H9 (cell line): Measurements from ENCODE around the gene B3GNT5. TPM values are rescaled to one million over a fixed set of nuclear protein-coding genes. Genes with fewer than 3 reads are reported as not detected.

Experiments used
- DNase-seq: peaks from one replicate; pipeline ENCODE4 v3.0.0-alpha.2; 2017
- H2AFZ ChIP-seq: one replicate; pipeline ENCODE4 v1.6.1; 2013; ENCODE audit warnings: mild to moderate bottlenecking, low read length, control low read depth, moderate library complexity
- H2AK5ac ChIP-seq: 2 replicates; pipeline ENCODE4 v1.6.1; 2013; ENCODE audit warnings: low read length, control low read depth, mixed read lengths; ENCODE audit not compliant: insufficient read length
- H2BK120ac ChIP-seq: one replicate; pipeline ENCODE4 v1.6.1; 2013; ENCODE audit warnings: low read depth, mild to moderate bottlenecking, low read length, control low read depth, inconsistent platforms; ENCODE audit not compliant: poor library complexity, severe bottlenecking
- H2BK12ac ChIP-seq: 2 replicates; pipeline ENCODE4 v1.6.1; 2013; ENCODE audit warnings: low read length, control low read depth, mixed read lengths, low read depth; ENCODE audit not compliant: insufficient read length
- H2BK15ac ChIP-seq: 2 replicates; pipeline ENCODE4 v1.6.1; 2013; ENCODE audit warnings: low read depth, low read length, control low read depth
- H2BK20ac ChIP-seq: one replicate; pipeline ENCODE4 v1.6.1; 2013; ENCODE audit warnings: low read depth, mild to moderate bottlenecking, low read length, control low read depth, inconsistent platforms; ENCODE audit not compliant: poor library complexity, severe bottlenecking
- H2BK5ac ChIP-seq: 2 replicates; pipeline ENCODE4 v1.6.1; 2013; ENCODE audit warnings: low read length, control low read depth, mixed read lengths; ENCODE audit not compliant: insufficient read length
- H3K14ac ChIP-seq: 2 replicates; pipeline ENCODE4 v1.6.1; 2013; ENCODE audit warnings: low read length, control low read depth; ENCODE audit not compliant: insufficient read depth
- H3K18ac ChIP-seq: 2 replicates; pipeline ENCODE4 v1.6.1; 2013; ENCODE audit warnings: low read depth, mild to moderate bottlenecking, mixed read lengths, low read length, control low read depth; ENCODE audit not compliant: insufficient read length
- H3K23ac ChIP-seq: 2 replicates; pipeline ENCODE4 v1.6.1; 2013; ENCODE audit warnings: low read length, control low read depth, mixed read lengths, low read depth; ENCODE audit not compliant: insufficient read length
- H3K23me2 ChIP-seq: 2 replicates; pipeline ENCODE4 v1.6.1; 2013; ENCODE audit warnings: low read depth, mild to moderate bottlenecking, mixed read lengths, low read length, control low read depth; ENCODE audit not compliant: insufficient read length, poor library complexity, severe bottlenecking
- H3K27ac ChIP-seq: 2 replicates; pipeline ENCODE4 v1.5.1; 2013; ENCODE audit warnings: low read length, control low read depth, mixed read lengths, low read depth; ENCODE audit not compliant: insufficient read length
- H3K27me3 ChIP-seq: 2 replicates; pipeline ENCODE4 v1.6.1; 2013; ENCODE audit warnings: low read length, control low read depth, inconsistent platforms; ENCODE audit not compliant: insufficient read depth
- H3K4ac ChIP-seq: 2 replicates; pipeline ENCODE4 v1.6.1; 2013; ENCODE audit warnings: low read depth, mild to moderate bottlenecking, control low read depth, inconsistent platforms, low read length, moderate library complexity
- H3K4me1 ChIP-seq: 2 replicates; pipeline ENCODE4 v1.6.1; 2013; ENCODE audit warnings: low read length, control low read depth, inconsistent platforms; ENCODE audit not compliant: insufficient read depth
- H3K4me2 ChIP-seq: 2 replicates; pipeline ENCODE4 v1.6.1; 2013; ENCODE audit warnings: low read length, control low read depth, mixed read lengths; ENCODE audit not compliant: insufficient read length, insufficient read depth
- H3K56ac ChIP-seq: 2 replicates; pipeline ENCODE4 v1.6.1; 2013; ENCODE audit warnings: low read depth, mild to moderate bottlenecking, mixed read lengths, low read length, control low read depth; ENCODE audit not compliant: insufficient read length
- H3K79me1 ChIP-seq: 2 replicates; pipeline ENCODE4 v1.6.1; 2013; ENCODE audit warnings: low read depth, mild to moderate bottlenecking, moderate library complexity, low read length, control low read depth, inconsistent platforms; ENCODE audit not compliant: insufficient read depth, poor library complexity, severe bottlenecking
- H3K79me2 ChIP-seq: 2 replicates; pipeline ENCODE4 v1.6.1; 2013; ENCODE audit warnings: low read length, control low read depth, inconsistent platforms; ENCODE audit not compliant: insufficient read depth
- H3K9ac ChIP-seq: 2 replicates; pipeline ENCODE4 v1.6.1; 2013; ENCODE audit warnings: low read length, control low read depth, mixed read lengths; ENCODE audit not compliant: insufficient read length; ENCODE audit errors: extremely low read depth
- H3K9me3 ChIP-seq: one replicate; pipeline ENCODE4 v1.6.1; 2013; ENCODE audit warnings: low read depth, low read length, inconsistent platforms; ENCODE audit not compliant: control insufficient read depth
- H3T11ph ChIP-seq: one replicate; pipeline ENCODE4 v1.6.1; 2013; ENCODE audit warnings: mild to moderate bottlenecking, low read length, control low read depth, inconsistent platforms
- H4K20me1 ChIP-seq: one replicate; pipeline ENCODE4 v1.6.1; 2013; ENCODE audit not compliant: control insufficient read depth, insufficient read length, insufficient read depth
- H4K5ac ChIP-seq: 2 replicates; pipeline ENCODE4 v1.6.1; 2013; ENCODE audit warnings: low read depth, mild to moderate bottlenecking, mixed read lengths, low read length, control low read depth; ENCODE audit not compliant: insufficient read length
- H4K8ac ChIP-seq: replicated peaks from 2 replicates; pipeline ENCODE4 v1.6.1; 2013; ENCODE audit warnings: low read length, control low read depth, mixed read lengths, low read depth; ENCODE audit not compliant: insufficient read length
- H4K91ac ChIP-seq: 2 replicates; pipeline ENCODE4 v1.6.1; 2013; ENCODE audit warnings: low read depth, mild to moderate bottlenecking, moderate library complexity, mixed read lengths, low read length, control low read depth; ENCODE audit not compliant: insufficient read length
- H3K27ac Mint-ChIP-seq, 3 experiments: 2 replicates in 2 of 3; 3 replicates in 1 of 3; pipeline ENCODE4 v1.8.0; 2020 to 2021; ENCODE audit warnings: mixed read lengths in 3 of 3, mild to moderate bottlenecking in 1 of 3, moderate library complexity in 1 of 3
- H3K27me3 Mint-ChIP-seq: 2 replicates; pipeline ENCODE4 v1.8.0; 2021; ENCODE audit warnings: low read depth, mild to moderate bottlenecking, moderate library complexity, mixed read lengths
- H3K36me3 Mint-ChIP-seq, 3 experiments: 2 replicates in 2 of 3; 3 replicates in 1 of 3; pipeline ENCODE4 v1.8.0; 2020 to 2021; ENCODE audit warnings: low read depth in 3 of 3, mixed read lengths in 3 of 3; ENCODE audit not compliant: insufficient read depth in 1 of 3
- H3K4me1 Mint-ChIP-seq, 2 experiments: 2 replicates each; pipeline ENCODE4 v1.8.0; 2020; ENCODE audit warnings: mixed read lengths in 2 of 2
- H3K4me3 Mint-ChIP-seq, 2 experiments: 2 replicates in 1 of 2; 3 replicates in 1 of 2; pipeline ENCODE4 v1.8.0; 2020 to 2021; ENCODE audit warnings: mild to moderate bottlenecking in 2 of 2, mixed read lengths in 2 of 2, moderate library complexity in 1 of 2
- H3K9me3 Mint-ChIP-seq, 2 experiments: 2 replicates in 1 of 2; 3 replicates in 1 of 2; pipeline ENCODE4 v1.8.0; 2020; ENCODE audit warnings: mild to moderate bottlenecking in 2 of 2, mixed read lengths in 2 of 2, moderate library complexity in 1 of 2
- WGBS: extraction: QIAGEN DNeasy Blood & Tissue Kit; methylation state at CpG from one replicate; pipeline ENCODE4 v1.1.7; 2013; ENCODE audit warnings: missing lambda C conversion rate, low lambda C conversion rate, mixed read lengths; ENCODE audit not compliant: insufficient read length; ENCODE audit errors: extremely low coverage; 5-methylcytosine and 5-hydroxymethylcytosine counted together
- total RNA-seq: library from RNA; stranded (reverse); gene quantifications from 2 replicates; pipeline ENCODE4 v1.2.1, GENCODE V29; 2021
- TF ChIP-seq, protein P1 (sequence below): fragments of 200-600 bp; sonication (generic); conservative IDR thresholded peaks from 3 replicates; pipeline ENCODE4 v1.8.0; 2021; ENCODE audit warnings: antibody characterized with exemption, mild to moderate bottlenecking

B3GNT5 gene
- total RNA-seq, 1 experiment from 2014 or later = 7.3 TPM

DNA sequence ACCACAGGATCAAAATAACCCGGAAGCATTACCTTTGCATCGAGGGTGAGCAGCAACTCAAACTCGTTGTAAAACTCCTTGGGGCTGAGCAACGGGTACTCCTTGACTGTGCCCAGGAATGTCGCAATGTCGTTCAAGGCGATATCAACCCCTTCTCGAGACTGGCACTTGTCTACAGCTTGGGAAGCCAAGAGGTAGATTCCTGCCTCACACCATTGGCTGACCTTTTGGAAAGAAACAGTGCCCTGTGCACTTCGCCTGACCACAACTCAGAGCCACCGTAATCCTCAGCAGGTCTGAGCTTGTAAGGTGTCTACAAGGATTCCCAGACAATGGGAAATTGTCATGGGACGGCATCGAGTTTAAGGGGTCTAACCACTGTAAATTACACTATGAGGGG is 43.9 kb downstream of the B3GNT5 start:
- Mint-ChIP-seq H3K36me3 (peaks cover 0 to 24% (median 20%) of the 10 kb centered on the region in 3 experiments; a peak in 5 of 7 replicates), H3K4me1 (peaks cover 17 to 18% of the 10 kb centered on the region in 2 experiments), H3K9me3 (no peaks in the 10 kb centered on the region), H3K4me3 (no peak overlapping the region), H3K27me3 (no peaks in the 10 kb centered on the region; the same call in 1 of the 2 replicates), H3K27ac (peak overlapping the region in 1 of 3 experiments; percentile 61; a peak in 2 of 7 replicates)
- H4K20me1 ChIP-seq = no peaks in the 10 kb centered on the region
- no peak overlapping the region for H2BK5ac ChIP-seq
- no peak overlapping the region for H2BK20ac ChIP-seq
- H2AK5ac ChIP-seq = no peak overlapping the region
- no peaks in the 10 kb centered on the region for H3K79me1 ChIP-seq
- WGBS = no CpG with 5 or more reads among the region's 12 CpGs
- H4K8ac ChIP-seq = no peak overlapping the region
- H4K5ac ChIP-seq = no peak overlapping the region
- no peak overlapping the region for H2BK15ac ChIP-seq
- no peaks in the 10 kb centered on the region for H3K27me3 ChIP-seq
- H3K79me2 ChIP-seq = no peaks in the 10 kb centered on the region
- H3K4ac ChIP-seq = no peak overlapping the region
- H2BK12ac ChIP-seq = no peak overlapping the region
- no peak overlapping the region for H3K27ac ChIP-seq
- H3K23ac ChIP-seq = no peak overlapping the region
- no peak overlapping the region for H3K9ac ChIP-seq
- no peak overlapping the region for H2AFZ ChIP-seq
- H3K9me3 ChIP-seq = no peaks in the 10 kb centered on the region
- H3K14ac ChIP-seq = no peak overlapping the region
- no peaks in the 10 kb centered on the region for H3K23me2 ChIP-seq
- H3K56ac ChIP-seq = no peak overlapping the region
- TF ChIP-seq, protein P1, sequence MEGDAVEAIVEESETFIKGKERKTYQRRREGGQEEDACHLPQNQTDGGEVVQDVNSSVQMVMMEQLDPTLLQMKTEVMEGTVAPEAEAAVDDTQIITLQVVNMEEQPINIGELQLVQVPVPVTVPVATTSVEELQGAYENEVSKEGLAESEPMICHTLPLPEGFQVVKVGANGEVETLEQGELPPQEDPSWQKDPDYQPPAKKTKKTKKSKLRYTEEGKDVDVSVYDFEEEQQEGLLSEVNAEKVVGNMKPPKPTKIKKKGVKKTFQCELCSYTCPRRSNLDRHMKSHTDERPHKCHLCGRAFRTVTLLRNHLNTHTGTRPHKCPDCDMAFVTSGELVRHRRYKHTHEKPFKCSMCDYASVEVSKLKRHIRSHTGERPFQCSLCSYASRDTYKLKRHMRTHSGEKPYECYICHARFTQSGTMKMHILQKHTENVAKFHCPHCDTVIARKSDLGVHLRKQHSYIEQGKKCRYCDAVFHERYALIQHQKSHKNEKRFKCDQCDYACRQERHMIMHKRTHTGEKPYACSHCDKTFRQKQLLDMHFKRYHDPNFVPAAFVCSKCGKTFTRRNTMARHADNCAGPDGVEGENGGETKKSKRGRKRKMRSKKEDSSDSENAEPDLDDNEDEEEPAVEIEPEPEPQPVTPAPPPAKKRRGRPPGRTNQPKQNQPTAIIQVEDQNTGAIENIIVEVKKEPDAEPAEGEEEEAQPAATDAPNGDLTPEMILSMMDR = no peak
- H4K91ac ChIP-seq = no peak overlapping the region
- no peak overlapping the region for H3K4me2 ChIP-seq
- DNase-seq = no peak
- H2BK120ac ChIP-seq = no peak overlapping the region
- no peak overlapping the region for H3T11ph ChIP-seq
- H3K18ac ChIP-seq = peak overlapping the region; percentile 67
- H3K4me1 ChIP-seq = peaks cover 6% of the 10 kb centered on the region
